Astrocyte of the cerebellum (primary cell): ENCODE data around the gene TEX52.

Source experiments
- DNase-seq: peaks from one replicate; pipeline ENCODE4 v3.0.0-alpha.2; 2011; ENCODE audit warnings: low read depth
- H3K4me3 ChIP-seq: 2 replicates; pipeline ENCODE4 v1.5.1; 2011; ENCODE audit warnings: mild to moderate bottlenecking, low read depth, low read length, moderate library complexity
- in situ Hi-C: cut with HindIII; loops from 2 replicates; pipeline ENCODE4 v1.10.0; 2017; ENCODE audit warnings: low sequenced_read_pairs
- TF ChIP-seq, protein P1 (sequence below): IDR thresholded peaks from 2 replicates; pipeline ENCODE4 v1.5.1; 2012; ENCODE audit warnings: low read length, low read depth, moderate library complexity, mild to moderate bottlenecking; ENCODE audit errors: missing control alignments

Gene TEX52

DNA sequence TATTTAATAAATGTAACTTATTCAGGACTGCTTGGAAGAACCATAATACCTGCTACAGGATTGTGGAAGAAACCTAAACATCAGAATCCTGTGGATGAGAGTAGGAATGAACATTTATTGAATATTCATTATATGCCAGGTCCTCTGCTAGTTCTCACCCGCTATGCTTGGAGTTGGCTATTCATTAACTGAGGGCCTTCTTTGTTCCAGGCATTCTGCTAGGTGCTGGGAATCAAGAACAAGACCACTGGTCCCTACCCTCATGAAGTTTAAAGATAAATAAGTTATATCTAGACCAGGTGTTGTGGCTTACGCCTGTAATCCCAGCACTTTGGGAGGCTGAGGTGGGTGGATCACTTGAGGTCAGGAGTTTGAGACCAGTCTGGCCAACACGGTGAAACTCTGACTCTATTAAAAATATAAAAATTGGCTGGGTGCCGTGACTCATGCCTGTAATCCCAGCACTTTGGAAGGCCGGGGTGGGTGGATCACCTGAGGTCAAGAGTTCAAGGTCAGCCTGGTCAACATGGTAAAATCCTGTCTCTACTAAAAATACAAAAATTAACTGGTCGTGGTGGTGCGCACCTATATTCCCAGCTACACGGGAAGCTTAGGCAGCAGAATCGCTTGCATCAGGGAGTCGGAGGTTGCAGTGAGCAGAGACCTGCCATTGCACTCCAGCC lies 30.1 kb upstream of the TEX52 start:
- DNase-seq = no peak
- TF ChIP-seq, protein P1, sequence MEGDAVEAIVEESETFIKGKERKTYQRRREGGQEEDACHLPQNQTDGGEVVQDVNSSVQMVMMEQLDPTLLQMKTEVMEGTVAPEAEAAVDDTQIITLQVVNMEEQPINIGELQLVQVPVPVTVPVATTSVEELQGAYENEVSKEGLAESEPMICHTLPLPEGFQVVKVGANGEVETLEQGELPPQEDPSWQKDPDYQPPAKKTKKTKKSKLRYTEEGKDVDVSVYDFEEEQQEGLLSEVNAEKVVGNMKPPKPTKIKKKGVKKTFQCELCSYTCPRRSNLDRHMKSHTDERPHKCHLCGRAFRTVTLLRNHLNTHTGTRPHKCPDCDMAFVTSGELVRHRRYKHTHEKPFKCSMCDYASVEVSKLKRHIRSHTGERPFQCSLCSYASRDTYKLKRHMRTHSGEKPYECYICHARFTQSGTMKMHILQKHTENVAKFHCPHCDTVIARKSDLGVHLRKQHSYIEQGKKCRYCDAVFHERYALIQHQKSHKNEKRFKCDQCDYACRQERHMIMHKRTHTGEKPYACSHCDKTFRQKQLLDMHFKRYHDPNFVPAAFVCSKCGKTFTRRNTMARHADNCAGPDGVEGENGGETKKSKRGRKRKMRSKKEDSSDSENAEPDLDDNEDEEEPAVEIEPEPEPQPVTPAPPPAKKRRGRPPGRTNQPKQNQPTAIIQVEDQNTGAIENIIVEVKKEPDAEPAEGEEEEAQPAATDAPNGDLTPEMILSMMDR = no peak
- H3K4me3 ChIP-seq = no peak overlapping the region
- in situ Hi-C loops = no loop called here

DNA sequence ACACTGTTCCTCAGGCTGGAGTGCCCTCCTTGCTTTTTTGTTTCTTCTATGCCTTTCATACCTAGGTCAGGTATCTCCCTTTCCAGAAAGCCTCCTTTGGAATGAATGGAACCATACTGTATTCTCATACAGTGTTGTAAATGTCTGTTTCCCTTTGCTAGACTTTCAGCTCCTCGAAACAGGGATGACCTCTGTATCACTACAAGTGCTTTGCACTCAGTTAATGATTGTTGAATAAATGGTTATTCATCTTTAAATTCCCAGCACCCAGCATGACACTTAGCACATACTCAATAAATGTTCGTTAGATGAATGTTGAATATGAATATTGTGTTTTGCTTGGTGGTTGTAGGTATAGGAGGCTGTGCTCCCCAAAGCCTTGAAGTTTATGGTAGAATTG lies 28.0 kb upstream of the TEX52 start:
- H3K4me3 ChIP-seq = no peak overlapping the region
- DNase-seq = no peak
- TF ChIP-seq, protein P1 = no peak
- in situ Hi-C loops = no loop called here

DNA sequence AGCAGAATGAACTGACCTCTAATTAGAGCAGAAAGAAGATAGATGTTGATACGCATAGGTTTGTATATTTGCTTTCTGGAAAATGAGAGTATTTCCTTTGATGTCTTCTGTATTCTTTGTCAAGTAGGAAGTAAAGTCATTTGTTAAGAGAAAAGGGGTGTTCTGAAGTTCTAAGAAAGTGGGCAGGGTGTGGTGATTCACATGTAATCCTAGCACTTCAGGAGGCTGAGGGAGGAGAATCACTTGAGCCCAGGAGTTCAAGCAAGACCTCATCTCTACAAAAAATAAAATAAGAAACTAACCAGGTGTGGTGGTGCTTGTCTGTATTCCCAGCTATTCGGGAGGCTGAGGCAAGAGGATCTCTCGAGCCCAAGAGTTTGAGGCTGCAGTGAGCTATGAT lies 23.0 kb upstream of the TEX52 start:
- in situ Hi-C loops = no loop called here
- no peak overlapping the region for H3K4me3 ChIP-seq
- TF ChIP-seq, protein P1 = no peak
- DNase-seq = no peak

DNA sequence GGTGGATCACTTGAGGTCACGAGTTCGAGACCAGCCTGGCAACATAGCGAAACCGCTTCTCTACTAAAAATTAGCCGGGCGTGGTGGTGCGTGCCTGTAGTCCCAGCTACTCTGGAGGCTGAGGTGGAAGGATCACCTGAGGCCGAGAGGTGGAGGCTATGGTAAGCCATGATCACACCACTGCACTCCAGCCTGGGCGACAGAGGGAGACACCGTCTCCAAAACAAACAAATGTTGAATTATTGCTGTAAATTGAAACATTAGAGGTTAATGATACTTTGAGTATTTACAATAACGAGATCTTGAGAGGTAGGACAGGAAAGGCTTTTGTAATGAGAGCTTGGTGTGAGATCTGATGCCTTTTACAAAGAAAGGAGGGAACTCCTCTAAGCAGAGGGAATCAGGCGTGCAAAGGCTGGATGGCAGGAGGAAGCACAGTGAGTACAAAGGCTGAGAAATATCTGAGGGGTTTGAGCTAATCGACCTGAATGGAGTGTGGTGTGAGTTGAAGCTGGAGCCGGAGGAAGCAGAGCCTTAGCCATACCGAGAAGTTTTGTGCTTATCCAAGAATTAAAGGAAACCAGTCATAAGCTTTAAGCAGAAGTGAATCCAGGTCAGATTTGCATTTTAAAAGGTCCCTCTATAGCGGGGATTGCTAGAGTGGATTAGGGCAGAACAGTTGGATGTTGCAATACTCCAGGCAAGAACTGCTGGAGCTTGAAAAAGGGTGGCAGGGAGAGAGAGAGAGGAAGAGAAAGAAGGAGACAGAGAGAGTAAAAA lies 21.3 kb upstream of the TEX52 start:
- no peak for DNase-seq
- H3K4me3 ChIP-seq = peak overlapping the region; percentile 75
- TF ChIP-seq, protein P1 = no peak
- in situ Hi-C loops = no loop called here

DNA sequence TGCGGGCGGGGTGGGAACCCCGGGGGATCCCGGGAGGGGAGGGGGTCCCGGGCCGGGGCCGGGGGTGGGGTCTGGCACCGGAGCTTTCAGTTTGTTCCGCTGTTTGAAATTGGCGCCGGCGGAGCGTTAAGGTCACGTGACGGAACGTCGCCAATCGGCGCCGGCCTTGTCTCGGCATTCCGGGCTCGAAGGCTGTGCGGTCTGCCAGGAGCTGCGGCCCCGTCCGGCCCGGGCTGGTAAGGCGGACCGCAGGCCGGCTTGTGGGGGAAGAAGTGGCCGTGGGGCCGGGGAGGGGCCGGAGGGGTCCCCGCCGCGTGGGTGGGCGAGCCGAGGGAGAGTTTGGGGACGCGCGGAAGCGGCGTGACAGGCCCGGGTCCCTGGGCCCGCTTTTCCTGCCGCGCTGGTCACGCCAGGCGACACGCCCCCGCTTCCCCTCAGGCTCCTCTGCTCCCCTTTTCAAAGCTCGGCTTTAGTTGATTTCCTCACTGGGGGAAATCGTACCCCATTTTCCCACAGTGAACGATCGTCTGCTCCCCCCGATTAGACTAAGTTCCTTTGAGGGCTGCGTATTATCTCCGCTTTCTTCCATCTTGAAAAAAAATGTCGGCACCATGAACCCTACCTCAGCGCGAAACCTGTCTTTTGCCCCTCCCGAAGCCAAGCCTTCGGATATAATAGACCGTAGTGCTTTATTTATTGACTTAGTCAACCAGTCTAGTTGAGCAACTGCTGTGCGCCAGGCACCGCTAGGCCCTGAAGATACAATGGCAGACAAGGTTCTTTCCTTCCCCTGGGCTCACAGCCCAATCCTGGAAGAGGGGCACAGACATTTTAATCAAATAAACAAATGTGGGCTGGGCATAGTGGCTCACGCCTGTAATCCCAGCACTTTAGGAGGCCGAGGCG lies 20.5 kb upstream of the TEX52 start, which contains the start of the genes FOXM1 and RHNO1:
FOXM1 (minus strand) TSS at position 128 of the 906 bp plus-strand sequence. CDS start 2,696 bp downstream, outside the sequence.
RHNO1 (plus strand) TSS at position 177 of the 906 bp plus-strand sequence. CDS start 8,144 bp downstream, outside the sequence.
- peak; percentile 83 for DNase-seq
- H3K4me3 ChIP-seq = peak within 1 kb of the TSS; percentile 75
- TF ChIP-seq, protein P1 = peak; percentile 20
- in situ Hi-C loops = no loop called here
